ENCODE measurements around the gene DMRTA1.
A peak's percentile ranks its signal among the peaks of the same experiment; 100 is the strongest.
"Not testable (repeated sequence)": the region's sequence is repeated elsewhere in the genome, so short reads cannot be mapped to it uniquely, and the experiment has no call there.

Gene DMRTA1, protein sequence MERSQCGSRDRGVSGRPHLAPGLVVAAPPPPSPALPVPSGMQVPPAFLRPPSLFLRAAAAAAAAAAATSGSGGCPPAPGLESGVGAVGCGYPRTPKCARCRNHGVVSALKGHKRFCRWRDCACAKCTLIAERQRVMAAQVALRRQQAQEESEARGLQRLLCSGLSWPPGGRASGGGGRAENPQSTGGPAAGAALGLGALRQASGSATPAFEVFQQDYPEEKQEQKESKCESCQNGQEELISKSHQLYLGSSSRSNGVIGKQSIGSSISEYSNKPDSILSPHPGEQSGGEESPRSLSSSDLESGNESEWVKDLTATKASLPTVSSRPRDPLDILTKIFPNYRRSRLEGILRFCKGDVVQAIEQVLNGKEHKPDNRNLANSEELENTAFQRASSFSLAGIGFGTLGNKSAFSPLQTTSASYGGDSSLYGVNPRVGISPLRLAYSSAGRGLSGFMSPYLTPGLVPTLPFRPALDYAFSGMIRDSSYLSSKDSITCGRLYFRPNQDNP

DNA sequence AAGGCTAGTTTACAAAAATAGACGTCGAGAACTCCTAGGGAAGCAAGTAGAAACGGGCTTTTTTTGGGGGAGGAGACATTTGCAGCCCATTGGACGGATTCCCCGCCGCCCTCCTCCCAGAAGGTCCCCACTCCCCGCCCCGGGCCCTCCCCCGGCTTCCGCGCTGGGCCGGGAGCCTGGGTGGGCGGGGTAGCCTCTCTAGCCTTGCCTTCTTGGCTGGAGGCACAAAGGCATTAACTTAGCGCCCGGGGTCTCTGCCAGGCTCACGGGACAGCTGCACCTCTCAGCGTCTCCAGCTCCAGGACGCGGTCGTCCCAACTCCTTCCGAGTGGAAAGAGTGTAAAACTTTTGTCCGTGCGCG is at the start of gene DMRTA1:
Gene DMRTA1, plus strand, starts transcription at position 236 of the 361 bp plus-strand sequence. CDS start 242 bp downstream, outside the sequence.
- DNase-seq: no peak

DNA sequence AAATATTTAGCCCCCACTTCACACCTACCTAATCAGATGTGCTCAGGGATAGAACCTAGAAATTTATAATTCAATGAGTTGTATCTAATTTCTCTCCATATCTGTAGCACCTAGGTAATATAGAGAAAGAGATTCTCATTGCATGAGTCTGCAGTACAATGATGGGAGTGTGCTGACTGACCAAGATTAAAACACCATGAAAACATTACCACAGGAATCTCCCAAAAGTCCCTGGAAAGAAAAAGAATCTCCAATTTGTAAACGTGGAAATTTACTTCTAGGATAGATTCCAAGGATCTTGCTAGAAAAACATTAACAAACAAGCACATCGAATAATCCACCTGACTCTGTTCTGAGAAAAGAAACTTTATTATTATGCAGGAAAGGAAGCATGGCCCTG is 45.0 kb upstream of the DMRTA1 start:
- no peak for DNase-seq

DNA sequence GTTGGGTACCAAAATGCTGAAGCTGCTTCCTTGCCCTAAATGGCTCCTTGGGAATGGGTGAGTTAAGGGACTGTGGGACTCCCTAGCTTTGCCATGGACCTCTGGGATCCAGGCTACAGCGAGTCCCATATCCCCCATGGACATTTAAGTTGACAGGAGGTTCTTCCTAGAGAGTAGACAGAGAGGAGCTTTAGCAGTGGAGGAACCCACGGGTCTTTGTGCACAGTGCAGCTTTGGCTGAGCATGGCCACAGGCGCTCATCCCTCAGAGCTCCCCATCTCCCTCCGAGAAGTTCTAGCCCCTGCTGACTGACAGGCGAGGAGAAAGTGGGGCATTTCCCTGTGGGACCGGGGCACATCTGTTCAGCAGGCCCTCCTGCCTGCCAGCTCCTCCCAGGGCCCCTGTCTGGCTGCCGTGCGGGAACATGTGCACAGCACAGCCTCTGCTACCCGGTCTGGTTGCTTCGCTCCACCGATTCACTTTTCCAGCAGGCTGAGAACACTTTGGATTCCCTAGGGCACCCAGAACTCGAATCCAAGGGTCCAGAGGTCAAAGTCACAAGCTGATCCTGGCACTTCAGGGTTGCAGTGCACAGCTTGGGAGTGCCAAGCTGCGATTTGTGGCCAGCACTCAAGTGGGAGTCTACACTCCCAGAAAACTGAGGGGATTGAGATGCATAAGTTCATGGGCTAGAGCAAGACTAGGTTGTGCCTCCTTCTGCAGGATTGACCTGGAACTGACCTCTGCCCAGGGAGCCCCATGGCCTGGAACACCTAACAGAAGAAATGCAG is 40.6 kb upstream of the DMRTA1 start:
- DNase-seq: no peak

DNA sequence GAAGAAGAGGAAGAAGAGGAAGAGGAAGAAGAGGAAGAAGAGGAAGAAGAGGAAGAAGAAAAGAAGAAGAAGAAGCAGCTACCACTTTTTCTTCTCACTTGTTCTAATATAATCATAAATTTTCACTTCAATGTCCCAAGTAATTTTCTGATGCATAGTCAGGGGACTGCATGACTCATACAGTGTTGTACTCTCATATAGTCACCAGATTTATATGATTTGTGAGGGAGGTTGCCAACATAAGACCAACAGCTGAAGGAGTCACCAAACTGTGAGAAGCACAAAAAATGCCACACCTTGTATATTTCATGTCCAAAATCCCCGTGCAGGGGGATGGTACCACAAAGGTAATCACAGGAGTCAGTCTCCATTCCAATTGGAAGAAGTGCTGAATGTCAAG is 32.7 kb upstream of the DMRTA1 start:
- DNase-seq: no peak

DNA sequence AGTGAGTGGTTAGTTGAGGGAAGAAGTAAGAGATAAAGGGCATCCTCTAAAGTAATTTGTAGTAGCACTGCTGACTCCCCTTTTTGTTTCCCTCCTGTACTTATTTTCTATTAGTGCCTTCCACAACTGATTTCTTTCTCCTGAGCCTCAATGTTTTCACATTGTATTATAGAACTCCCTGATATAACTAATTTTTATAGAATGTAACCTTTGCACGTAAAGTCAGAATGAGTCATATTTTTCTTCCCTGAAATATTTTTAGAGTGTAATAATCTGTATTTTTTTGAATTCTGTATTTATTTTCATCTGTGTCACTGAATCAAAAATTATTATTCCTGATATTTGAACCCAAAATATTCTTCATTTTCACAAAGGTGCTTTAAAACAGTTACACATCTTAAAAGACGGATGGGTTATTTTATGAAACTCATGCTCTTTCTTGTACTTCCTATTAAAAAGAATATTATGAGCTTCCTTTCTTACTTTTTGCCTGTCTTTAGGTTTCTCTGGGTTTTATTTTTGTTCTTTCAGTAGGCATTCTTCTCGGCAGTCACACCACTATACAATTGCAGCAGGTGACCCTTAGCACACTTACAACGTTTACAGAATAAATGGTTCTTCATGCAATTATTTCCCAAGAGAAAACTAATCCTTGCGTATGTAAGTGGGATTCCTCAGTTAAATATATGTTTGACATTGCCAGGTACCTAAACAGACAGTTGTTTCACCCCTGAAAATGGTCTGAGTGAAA is 30.5 kb upstream of the DMRTA1 start:
- DNase-seq: no peak

DNA sequence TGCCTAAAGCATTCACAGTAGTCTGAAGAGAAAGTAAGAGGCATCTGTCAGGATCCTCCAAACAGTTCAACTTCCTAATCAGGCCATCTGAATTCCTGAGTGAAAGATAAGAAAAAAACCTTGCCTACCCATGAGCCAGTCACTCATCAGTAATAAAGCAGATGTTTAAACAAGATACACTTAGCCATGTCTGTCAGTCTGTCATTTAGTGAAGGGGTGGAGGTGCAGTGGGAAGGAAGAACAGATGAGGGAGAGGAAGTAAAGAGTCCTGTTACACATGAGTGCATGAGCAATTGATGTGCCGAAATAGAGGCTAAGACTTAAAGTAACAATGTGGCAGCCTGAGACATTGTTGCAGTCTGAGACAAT is 29.9 kb upstream of the DMRTA1 start:
- DNase-seq: peak in 1 of 2 experiments; percentile 0

DNA sequence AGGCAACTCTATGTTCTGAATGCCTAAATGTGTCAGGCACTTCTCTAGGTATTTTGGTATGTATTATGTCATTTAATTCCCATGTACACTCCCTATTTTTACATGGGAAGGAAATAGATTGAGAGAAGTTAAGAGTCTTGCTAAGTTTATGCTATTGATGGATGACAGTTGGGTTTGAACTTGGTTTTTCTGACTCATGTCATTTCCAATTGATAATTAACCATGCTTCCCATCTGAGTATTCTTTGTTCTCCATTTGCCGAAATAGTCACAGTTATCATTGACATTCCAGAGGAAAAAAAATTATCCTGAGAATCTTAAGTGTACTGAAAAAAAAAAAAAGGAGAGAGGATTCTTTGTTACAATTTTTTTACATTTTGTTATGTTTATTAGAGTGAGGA is 23.1 kb upstream of the DMRTA1 start:
- DNase-seq: no peak

DNA sequence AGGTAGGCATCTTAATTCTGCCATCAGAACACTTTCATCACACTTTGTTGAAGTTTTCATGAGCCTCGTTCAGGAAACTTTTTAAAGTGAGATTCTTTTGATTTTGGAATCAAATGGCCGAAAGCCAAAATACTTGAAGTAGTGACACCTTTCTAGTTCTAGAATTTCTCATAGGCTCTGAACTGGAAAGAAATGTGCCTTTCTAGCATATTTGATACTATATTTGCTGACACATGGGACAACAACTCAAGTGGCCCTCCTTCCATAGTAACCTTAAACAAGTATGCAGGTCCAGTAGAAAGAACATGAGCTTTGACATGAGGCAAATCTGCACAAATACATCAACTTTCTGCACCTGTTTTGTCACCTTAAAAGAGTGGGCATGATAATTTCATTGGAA is 22.0 kb upstream of the DMRTA1 start:
- no peak for DNase-seq

DNA sequence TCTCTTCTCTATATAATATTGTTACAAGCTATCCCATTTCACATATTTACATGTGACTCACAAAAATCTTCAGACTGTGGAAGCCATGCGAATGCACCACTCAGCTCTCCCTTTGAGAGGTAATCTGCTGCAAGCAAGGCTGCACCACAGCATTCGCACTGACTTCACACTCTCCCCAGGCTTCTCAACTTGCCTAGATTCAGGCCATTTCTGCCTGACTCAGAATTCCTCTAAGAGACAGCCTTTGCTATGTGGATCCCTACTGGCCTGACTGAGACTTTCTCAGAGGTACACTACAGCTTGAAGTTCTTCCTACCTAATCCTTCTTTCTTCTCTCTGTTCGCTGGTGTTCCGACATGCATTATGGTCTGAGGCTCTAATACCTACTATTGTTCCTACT is 21.1 kb upstream of the DMRTA1 start:
- no peak for DNase-seq

DNA sequence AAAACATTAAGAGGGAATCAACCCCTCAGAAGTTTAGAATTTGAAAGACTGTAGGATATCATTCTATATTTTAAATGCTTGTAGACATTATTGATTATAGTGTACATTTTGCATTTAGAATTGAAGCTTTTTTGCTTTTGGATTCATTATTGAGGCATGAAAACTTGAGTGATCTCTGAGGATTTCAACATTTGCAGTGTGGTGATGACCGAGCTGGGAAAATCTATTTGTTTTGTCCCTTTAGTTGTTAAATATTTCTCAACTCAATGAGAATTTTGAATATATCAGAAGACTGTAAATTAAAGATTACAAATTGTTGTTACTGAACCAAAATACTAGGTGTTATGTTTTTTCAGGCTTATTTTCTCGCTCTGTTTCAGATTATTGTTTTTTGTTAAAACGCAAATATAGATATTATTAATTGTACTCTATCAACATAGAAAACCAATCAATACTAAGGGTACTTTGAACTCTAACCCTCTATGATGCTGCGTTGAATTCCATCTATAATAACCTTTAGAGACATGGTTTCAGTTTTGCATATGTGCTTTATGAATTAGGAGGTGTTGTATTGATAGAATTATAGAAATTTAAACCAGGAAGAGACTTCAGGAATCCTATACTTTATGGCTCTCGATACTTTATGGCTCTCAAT is 19.3 kb upstream of the DMRTA1 start:
- no peak for DNase-seq

DNA sequence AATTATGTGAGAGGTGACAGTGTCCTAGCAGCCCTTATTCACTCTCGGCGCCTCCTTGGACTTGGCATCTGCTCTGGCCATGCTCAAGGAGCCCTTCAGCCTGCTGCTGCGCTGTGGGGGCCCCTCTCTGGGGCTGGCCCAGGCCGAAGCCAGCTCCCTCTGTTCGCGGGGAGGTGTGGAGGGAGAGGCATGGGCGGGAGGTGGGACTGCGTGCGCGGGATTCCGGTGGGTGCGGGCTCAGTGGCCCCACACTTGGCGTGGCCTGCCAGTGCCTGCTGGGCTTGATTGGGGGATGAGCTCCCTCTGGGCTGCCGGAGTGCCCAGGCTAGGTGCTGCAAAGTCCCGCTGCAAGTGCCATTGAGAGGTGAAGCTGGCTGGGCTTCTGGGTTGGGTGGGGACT is 12.9 kb upstream of the DMRTA1 start:
- no peak for DNase-seq

DNA sequence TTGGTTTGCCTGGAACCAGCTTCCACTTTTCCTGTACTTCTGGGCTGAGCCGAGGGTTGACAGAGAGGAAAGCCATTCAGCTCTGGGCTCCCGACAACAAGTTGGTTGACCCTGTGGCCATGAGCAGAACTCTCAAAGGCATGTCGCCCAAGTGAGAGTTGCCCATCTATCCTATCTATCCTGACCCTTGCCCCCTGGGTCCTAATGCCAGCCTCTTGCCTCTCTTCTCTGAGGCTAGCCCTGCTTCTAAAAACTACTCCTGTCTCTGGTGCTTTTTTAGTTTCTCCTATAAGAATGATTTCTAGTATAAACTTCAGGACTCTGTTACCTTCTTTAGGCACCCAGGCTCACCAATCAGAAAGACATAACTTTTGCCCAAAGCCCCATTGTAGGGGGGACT is 11.4 kb upstream of the DMRTA1 start:
- not testable (repeated sequence) for DNase-seq

DNA sequence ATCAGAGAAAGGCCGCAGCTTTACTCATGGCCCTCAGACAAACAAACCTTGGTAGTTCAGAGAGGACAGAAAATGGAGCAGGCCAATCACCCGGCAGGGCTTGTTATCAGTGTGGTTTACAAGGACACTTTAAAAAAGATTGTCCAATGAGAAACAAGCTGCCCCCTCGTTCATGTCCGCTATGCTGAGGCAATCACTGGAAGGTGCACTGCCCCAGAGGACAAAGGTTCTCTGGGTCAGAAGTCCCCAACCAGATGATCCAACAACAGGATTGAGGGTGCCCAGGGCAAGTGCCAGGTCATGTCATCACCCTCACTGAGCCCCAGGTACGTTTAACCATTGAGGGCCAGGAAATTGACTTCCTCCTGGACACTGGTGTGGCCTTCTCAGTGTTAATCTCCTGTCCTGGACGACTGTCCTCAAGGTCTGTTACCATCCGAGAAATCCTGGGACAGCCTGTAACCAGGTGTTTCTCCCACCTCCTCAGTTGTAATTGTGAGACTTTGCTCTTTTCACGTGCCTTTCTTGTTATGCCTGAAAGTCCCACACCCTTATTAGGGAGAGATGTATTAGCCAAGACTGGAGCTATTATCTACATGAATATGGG is 9.1 kb upstream of the DMRTA1 start:
- DNase-seq: not testable (repeated sequence)

DNA sequence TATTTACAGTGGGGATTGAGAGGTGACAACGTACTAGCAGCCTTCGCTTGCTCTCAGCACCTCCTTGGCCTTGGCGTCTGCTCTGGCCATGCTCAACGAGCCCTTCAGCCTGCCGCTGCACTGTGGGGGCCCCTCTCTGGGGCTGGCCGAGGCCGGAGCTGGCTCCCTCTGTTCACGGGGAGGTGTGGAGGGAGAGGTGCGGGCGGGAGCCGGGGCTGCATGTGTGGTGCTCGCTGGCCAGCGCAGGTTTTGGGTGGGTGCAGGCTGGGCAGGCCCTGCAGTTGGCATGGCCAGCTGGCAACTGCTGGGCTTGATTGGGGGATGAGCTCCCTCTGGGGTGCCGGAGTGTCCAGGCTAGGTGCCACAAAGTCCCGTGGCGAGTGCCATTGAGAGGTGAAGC is 5.8 kb upstream of the DMRTA1 start:
- DNase-seq: no peak

DNA sequence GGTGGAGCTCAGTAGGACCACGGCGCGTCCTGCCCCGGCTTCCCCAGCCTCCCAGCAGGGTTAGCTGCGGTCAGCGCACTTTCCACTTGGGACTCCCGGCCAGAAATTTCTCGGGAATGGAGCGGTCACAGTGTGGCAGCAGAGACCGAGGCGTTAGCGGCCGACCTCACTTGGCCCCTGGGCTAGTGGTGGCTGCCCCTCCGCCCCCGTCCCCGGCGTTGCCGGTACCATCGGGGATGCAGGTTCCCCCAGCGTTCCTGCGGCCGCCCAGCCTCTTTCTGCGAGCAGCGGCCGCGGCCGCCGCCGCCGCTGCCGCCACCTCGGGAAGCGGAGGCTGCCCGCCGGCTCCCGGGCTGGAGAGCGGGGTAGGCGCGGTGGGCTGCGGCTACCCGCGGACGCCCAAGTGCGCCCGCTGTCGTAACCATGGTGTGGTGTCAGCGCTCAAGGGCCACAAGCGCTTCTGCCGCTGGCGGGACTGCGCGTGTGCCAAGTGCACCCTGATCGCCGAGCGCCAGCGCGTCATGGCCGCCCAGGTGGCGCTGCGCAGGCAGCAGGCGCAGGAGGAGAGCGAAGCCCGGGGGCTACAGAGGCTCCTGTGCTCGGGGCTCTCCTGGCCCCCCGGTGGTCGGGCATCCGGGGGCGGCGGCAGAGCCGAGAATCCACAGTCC is 460 bp downstream of the DMRTA1 start:
- DNase-seq: no peak

DNA sequence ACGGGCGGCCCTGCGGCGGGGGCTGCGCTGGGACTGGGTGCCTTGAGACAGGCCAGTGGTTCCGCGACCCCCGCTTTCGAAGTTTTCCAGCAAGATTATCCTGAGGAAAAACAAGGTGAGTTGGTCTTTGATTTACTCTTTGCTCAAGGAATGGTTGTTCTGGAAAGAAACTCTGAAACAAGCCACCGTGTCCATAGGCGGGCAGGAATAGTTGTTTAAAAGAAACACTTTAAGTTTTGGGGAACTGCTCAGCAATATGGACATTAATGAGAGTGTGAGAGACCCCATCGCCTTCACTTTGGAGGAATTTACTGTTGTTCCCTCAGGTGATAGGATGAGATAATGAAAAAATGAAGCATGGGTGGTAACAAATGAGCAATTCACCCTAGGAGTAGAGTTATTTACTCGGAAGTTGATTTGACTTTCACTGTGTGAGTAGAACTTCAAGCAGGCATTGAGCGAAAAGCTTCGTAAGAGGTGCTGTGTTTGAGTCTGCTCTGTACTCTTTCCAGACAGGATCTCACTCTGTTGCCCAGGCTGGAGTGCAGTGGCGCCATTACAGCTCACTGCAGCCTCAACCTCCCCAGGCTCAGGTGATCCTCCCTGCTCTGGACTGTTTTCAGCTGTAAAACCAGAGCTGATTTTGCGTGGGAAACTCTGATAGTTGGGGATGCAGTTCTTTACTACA is 1.1 kb downstream of the DMRTA1 start:
- no peak for DNase-seq

DNA sequence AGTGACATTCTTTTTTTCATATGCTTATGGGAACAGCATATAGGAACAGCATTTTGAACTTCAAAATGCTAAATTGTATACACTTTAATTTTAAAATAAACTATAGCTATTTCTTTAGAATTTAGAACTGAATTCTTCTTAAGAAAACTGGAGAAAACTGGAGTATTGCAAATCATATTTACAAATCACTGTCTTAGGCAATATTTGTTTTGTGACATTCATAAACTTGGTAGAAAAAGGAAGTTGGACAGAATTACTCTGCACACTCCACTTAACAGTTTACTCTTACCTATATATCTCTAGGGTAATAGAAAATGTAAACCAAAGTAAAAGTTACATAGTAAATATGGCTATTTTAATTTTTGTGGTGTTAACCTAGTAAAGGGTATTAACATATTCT is 3.1 kb downstream of the DMRTA1 start:
- no peak for DNase-seq

DNA sequence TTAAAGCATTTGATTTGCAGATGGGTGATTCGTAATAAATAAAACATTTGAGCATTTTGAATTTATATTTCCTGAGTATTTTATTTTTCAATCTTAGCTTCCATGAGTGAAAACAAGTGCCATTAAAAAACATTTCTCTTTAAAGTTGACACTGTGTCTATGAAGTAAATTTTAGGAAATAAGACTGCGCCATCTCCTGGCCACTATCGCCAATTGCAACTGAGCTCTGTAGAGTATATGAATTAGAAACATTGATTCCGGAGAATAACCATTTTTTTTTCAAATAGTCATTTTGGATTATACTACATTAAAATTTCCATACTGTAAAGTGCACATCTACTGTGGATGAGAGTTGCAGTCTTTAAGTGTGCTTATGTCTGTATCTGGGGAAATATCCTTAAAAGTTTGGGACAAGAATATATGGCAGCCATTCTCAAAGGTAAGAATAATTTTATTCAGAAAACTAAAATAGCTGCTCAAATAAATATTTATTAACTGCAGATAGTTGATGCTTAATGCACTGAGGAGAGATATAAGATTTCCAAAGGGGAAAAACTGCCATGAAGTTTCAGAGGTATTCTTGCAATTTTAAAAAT is 5.9 kb downstream of the DMRTA1 start:
- peak; percentile 0 to 15 for DNase-seq

DNA sequence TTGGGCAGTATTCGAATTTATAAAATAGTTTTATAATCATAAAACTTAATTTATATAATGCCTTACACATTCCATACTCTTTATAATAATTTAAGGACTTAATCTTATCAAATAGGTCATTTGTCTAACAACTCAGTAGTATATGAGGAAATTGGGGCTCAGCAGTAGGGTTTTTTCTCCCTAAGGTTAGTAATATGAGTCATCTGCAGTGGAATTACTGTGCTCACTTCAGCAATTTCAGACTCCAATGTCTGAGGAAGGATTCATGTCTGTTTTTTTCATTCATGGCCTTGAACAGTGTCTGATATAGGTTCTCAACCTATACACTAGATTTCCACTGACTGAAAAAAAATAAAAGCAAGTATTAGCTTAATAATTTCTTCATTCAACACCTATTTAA is 7.4 kb downstream of the DMRTA1 start:
- no peak for DNase-seq

DNA sequence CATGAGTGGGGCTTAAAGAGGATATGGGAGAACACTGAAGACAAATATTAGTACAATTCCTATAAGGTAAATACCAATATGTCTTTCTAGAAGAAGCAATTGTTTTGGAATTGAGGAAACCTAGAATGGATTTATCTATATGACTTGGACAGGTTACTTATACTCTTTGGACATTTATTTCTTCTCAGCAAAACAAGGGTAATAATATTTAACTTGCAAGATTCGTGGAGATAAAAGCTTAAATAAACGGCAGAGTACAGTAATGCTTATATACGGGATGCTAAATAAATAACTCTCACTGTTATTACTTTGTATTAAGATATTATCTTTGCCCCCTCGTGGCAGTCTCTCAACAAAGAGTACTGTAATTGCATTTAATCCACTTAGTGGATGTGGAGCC is 8.6 kb downstream of the DMRTA1 start:
- no peak for DNase-seq

DNA sequence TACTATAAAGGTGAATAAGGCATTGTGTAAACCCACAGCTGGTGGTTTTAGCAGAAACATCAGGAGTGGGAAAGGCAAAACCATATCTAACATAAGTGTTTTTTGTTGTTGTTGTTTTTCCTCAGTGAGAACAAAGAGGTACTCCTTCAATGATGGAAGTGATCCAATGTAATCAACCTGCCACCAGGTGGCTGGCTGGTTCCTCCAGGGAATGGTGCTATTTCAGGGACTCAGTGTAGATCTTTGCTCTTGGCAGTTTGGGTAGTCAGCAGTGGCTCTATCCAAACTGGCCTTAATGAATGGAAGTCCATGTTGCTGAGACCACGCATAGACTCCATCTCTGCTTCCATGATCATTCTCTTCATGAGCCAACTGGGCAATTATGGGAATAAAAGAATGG is 10.8 kb downstream of the DMRTA1 start:
- DNase-seq: no peak
